ENCODE measurements around the gene FRY. TPM values are rescaled to one million over a fixed set of nuclear protein-coding genes. Genes with fewer than 3 reads are reported as not detected.
"Not testable (repeated sequence)": the region's sequence is repeated elsewhere in the genome, so short reads cannot be mapped to it uniquely, and the experiment has no call there.

Gene FRY
- total RNA-seq, 2 donors from 2014 or later = 32.0 to 45.4 TPM

DNA sequence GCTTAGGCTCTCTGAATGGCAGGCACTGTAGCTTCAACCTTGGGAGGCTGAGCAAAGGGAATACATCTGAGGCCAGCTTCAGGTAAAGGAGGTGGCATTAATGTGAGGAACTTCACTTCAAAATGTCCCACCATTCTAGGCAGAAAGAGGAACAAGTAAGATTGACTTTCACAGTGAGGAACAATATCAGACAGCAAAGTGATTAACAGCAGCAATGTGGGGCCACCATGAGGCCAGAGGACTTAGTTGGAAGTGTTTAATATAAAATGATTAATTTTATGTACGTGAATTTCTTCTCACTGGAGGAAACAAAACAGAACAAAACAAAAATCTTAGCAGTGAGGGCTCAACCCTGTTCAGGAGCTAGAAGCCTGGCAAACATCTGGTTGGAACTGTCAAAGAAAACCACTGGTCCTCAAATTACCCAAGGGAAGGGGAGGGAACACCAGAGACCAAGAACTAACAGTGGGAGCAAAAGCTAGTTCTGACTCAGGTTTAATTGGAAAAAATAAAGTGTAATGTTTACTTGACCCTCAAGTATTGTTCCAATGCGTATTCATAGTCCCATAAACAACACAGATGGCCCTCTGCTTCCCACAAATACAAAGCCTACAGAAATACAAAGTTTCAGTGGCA lies 43.9 kb upstream of the FRY start:
- 75 to 85% methylated on average over 2 of the region's 2 CpGs for WGBS, 2 donors
- no peak for ATAC-seq
- no peak for DNase-seq

GRCh38 chr13:31994367-31994766 lies 37.2 kb upstream of the FRY start:
- H3K4me3 ChIP-seq; H3K4me1 ChIP-seq; intact Hi-C loops (cut with DNase I); DNase-seq; H3K27me3 ChIP-seq; ATAC-seq; H3K27ac ChIP-seq; H3K36me3 ChIP-seq (replicated peaks in 1 of 2; ENCODE audit: insufficient read depth in 1 of 2, low read depth in 2 of 2); H3K9me3 ChIP-seq: not testable (repeated sequence)
- WGBS, 2 donors = 94 to 95% methylated on average over 6 of the region's 6 CpGs

More for the DNA sequence above, 43.9 kb upstream of the FRY start:
- no peak overlapping the region for H3K4me3 ChIP-seq
- H3K36me3 ChIP-seq (replicated peaks in 1 of 2; ENCODE audit: insufficient read depth in 1 of 2, low read depth in 2 of 2) = no peaks in the 10 kb centered on the region
- peaks cover 24% of the 10 kb centered on the region for H3K4me1 ChIP-seq
- no peaks in the 10 kb centered on the region for H3K27me3 ChIP-seq
- no peak for TF ChIP-seq POLR2A (IDR thresholded peaks at IDR 0.05)
- TF ChIP-seq, protein P1, sequence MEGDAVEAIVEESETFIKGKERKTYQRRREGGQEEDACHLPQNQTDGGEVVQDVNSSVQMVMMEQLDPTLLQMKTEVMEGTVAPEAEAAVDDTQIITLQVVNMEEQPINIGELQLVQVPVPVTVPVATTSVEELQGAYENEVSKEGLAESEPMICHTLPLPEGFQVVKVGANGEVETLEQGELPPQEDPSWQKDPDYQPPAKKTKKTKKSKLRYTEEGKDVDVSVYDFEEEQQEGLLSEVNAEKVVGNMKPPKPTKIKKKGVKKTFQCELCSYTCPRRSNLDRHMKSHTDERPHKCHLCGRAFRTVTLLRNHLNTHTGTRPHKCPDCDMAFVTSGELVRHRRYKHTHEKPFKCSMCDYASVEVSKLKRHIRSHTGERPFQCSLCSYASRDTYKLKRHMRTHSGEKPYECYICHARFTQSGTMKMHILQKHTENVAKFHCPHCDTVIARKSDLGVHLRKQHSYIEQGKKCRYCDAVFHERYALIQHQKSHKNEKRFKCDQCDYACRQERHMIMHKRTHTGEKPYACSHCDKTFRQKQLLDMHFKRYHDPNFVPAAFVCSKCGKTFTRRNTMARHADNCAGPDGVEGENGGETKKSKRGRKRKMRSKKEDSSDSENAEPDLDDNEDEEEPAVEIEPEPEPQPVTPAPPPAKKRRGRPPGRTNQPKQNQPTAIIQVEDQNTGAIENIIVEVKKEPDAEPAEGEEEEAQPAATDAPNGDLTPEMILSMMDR (IDR thresholded peaks at IDR 0.05) = peak in 1 of 7 experiments; percentile 13
- no peaks in the 10 kb centered on the region for H3K9me3 ChIP-seq
- intact Hi-C loops (cut with DNase I) = no loop called here
- no peak overlapping the region for H3K27ac ChIP-seq

- no peak overlapping the region for H3K4me3 ChIP-seq
- WGBS, 2 donors = 48 to 76% methylated on average over 2 of the region's 2 CpGs
- TF ChIP-seq, protein P1 (IDR thresholded peaks at IDR 0.05) = no peak
- TF ChIP-seq POLR2A (IDR thresholded peaks at IDR 0.05) = no peak
- ATAC-seq (no peak), DNase-seq (no peak)
- H3K9me3 ChIP-seq = no peaks in the 10 kb centered on the region
- H3K4me1 ChIP-seq = peaks cover 15% of the 10 kb centered on the region
- H3K27ac ChIP-seq = no peak overlapping the region
- no peaks in the 10 kb centered on the region for H3K27me3 ChIP-seq
- no peaks in the 10 kb centered on the region for H3K36me3 ChIP-seq (replicated peaks in 1 of 2; ENCODE audit: insufficient read depth in 1 of 2, low read depth in 2 of 2)
- intact Hi-C loops (cut with DNase I) = no loop called here
These were observed 35.0 kb upstream of the FRY start for GRCh38 chr13:31996601-31997000.

DNA sequence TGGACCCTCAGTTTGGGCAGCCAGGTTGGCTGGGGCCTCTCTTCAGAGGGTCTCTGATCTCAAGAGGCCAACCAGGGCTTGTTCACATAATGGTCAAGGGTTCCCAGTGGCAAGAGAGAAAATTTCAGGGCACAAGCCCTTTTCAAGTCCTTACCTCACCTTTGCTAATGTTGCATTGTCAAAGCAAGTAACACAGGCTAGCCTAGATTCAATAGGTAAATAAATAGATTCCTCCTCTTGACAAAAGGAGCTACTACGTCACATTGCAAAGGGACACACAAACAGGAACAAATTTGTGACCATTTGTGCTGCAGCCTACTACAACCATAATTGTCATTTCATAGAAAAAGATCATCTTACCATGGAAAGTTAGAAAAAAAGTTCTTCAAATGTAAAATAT lies 33.9 kb upstream of the FRY start:
- Histone ChIP-seq H3K9me3 (no peaks in the 10 kb centered on the region), H3K4me1 (peaks cover 22% of the 10 kb centered on the region), H3K27ac (no peak overlapping the region), H3K36me3 (replicated peaks in 1 of 2; ENCODE audit: insufficient read depth in 1 of 2, low read depth in 2 of 2) (no peaks in the 10 kb centered on the region), H3K4me3 (no peak overlapping the region), H3K27me3 (no peaks in the 10 kb centered on the region)
- no peak for TF ChIP-seq POLR2A (IDR thresholded peaks at IDR 0.05)
- TF ChIP-seq, protein P1 (IDR thresholded peaks at IDR 0.05) = no peak
- intact Hi-C loops (cut with DNase I) = no loop called here
- ATAC-seq = no peak
- no peak for DNase-seq
- WGBS, 2 donors = 80 to 94% methylated on average over 1 of the region's 1 CpG

DNA sequence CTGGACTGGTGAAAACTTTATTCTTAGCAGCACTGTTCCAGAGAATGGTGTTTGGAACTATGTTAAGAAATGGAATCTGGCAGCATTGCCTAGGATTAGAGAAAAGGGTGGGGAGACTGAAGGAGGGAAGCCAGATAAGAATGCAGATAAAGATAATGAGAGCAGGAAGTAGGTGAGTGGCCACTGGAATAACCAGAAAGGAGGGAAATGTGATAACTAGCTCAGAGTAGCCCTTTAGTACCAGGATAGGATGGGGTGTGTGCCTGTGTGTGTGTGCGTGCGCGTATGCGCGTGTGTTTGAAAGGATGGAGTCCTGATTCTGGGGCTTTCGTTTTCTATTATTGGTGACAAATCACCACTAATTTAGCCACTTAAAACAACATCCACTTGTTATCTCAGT lies 33.4 kb upstream of the FRY start:
- DNase-seq (no peak), ATAC-seq (no peak)
- 72 to 87% methylated on average over 6 of the region's 6 CpGs for WGBS, 2 donors
- intact Hi-C loops (cut with DNase I) = no loop called here
- Histone ChIP-seq H3K9me3 (no peaks in the 10 kb centered on the region), H3K27me3 (no peaks in the 10 kb centered on the region), H3K4me3 (no peak overlapping the region), H3K27ac (no peak overlapping the region), H3K4me1 (peaks cover 22% of the 10 kb centered on the region), H3K36me3 (replicated peaks in 1 of 2; ENCODE audit: insufficient read depth in 1 of 2, low read depth in 2 of 2) (no peaks in the 10 kb centered on the region)
- TF ChIP-seq POLR2A (IDR thresholded peaks at IDR 0.05) = no peak
- TF ChIP-seq, protein P1 (IDR thresholded peaks at IDR 0.05) = no peak

GRCh38 chr13:32000754-32001153 lies 30.8 kb upstream of the FRY start:
- H3K27me3 ChIP-seq; H3K36me3 ChIP-seq (replicated peaks in 1 of 2; ENCODE audit: insufficient read depth in 1 of 2, low read depth in 2 of 2); H3K27ac ChIP-seq; ATAC-seq; DNase-seq; intact Hi-C loops (cut with DNase I); H3K4me3 ChIP-seq; H3K9me3 ChIP-seq: not testable (repeated sequence)
- WGBS, 2 donors = 86 to 94% methylated on average over 2 to 3 of the region's 7 CpGs
- peaks cover 26% of the 10 kb centered on the region for H3K4me1 ChIP-seq
